Measurements from ENCODE around the gene SNX22. TPM values are rescaled to one million over a fixed set of nuclear protein-coding genes. Genes with fewer than 3 reads are reported as not detected.

Gene SNX22
- total RNA-seq, 6 donors from 2014 or later = 9.6 to 44.0 (median 24.8) TPM

DNA sequence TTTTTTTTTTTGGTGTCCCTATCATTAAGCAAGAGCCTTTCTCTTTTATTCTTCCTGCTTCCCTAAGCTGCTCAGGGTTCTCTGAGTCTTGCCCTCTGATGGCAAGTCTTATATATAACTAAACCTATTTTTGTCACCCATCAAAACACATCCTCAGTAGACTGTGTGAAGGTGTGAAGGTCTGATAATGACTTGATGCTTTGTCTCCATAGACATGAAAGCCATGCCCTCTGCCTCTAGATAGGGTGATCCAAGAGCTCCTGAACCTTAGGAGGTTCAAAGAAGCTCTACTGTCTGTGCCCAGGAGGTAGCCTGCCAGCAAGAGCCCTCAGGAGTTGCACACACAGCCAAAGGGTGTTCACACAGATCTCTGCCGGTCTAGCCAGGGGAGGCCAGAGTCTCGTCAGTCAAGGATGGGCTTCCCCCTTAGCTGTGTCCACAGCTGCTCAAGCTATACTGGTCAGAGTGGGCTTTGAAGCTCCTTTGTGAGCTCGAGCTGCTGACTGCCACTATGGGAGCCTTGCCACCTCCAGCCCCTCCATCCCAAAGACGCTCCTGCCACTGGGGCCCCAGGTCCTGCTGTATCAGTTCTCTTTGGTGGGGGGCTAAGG is 13.1 kb upstream of the SNX22 start:
- no peak overlapping the region for H3K4me3 ChIP-seq
- no peak overlapping the region for H3K27ac ChIP-seq
- ATAC-seq (ENCODE audit: low FRiP score in 2 of 2) = no peak
- H3K9me3 ChIP-seq = no peaks in the 10 kb centered on the region
- no peak for DNase-seq
- H3K36me3 ChIP-seq = peaks cover 15 to 87% (median 72%) of the 10 kb centered on the region in 4 donors
- WGBS, 2 donors = 80 to 93% methylated on average over 2 to 3 of the region's 4 CpGs
- TF ChIP-seq POLR2AphosphoS5 (IDR thresholded peaks at IDR 0.05) (no peak), EP300 (IDR thresholded peaks at IDR 0.05) (no peak), POLR2A (IDR thresholded peaks at IDR 0.05) (no peak)
- TF ChIP-seq, protein P1, sequence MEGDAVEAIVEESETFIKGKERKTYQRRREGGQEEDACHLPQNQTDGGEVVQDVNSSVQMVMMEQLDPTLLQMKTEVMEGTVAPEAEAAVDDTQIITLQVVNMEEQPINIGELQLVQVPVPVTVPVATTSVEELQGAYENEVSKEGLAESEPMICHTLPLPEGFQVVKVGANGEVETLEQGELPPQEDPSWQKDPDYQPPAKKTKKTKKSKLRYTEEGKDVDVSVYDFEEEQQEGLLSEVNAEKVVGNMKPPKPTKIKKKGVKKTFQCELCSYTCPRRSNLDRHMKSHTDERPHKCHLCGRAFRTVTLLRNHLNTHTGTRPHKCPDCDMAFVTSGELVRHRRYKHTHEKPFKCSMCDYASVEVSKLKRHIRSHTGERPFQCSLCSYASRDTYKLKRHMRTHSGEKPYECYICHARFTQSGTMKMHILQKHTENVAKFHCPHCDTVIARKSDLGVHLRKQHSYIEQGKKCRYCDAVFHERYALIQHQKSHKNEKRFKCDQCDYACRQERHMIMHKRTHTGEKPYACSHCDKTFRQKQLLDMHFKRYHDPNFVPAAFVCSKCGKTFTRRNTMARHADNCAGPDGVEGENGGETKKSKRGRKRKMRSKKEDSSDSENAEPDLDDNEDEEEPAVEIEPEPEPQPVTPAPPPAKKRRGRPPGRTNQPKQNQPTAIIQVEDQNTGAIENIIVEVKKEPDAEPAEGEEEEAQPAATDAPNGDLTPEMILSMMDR (IDR thresholded peaks at IDR 0.05) = no peak
- no peaks in the 10 kb centered on the region for H3K27me3 ChIP-seq
- H3K4me1 ChIP-seq = peaks cover 0 to 13% (median 12%) of the 10 kb centered on the region in 4 donors

DNA sequence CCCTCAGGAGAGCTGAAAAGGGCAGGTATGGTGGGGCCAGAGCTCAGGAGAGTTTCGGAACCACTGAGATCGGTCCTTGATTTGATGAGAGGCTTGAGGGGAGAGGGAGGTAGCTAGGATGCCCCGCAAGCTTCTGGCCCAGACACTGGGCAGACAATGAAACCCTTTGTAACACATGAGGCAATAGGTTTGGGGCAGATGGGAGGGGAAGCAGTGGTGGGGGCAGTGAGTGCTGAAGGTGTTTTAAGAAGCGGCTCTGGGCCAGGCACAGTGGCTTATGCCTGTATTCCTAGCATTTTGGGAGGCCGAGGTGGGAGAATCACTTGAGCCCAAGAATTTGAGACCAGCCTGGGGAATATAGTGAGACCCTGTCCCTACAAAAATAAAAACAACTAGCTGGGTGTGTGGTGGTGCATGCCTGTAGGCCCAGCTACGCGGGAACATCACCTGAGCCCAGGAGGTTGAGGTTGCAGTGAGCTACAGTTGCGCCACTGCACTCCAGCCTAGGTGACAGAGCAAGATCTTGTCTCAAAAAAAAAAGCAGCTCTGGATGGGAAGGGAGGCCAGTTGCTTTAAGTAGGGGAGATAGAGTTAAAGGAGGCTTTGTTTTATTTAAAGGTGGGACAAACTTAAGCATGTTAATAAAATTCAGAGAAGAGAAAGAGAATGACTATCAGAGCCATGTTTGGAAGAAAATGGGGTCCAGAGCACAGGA is 9.6 kb upstream of the SNX22 start:
- 95 to 99% methylated on average over 8 of the region's 8 CpGs for WGBS, 2 donors
- Histone ChIP-seq H3K4me1 (no peaks in the 10 kb centered on the region), H3K9me3 (no peaks in the 10 kb centered on the region), H3K27me3 (no peaks in the 10 kb centered on the region), H3K27ac (no peak overlapping the region), H3K36me3 (peaks cover 9 to 82% (median 53%) of the 10 kb centered on the region in 4 donors), H3K4me3 (no peak overlapping the region)
- no peak for DNase-seq
- ATAC-seq (ENCODE audit: low FRiP score in 2 of 2) = no peak
- TF ChIP-seq POLR2A (IDR thresholded peaks at IDR 0.05) = no peak
- no peak for TF ChIP-seq POLR2AphosphoS5 (IDR thresholded peaks at IDR 0.05)
- no peak for TF ChIP-seq EP300 (IDR thresholded peaks at IDR 0.05)
- TF ChIP-seq, protein P1 (IDR thresholded peaks at IDR 0.05) = no peak

DNA sequence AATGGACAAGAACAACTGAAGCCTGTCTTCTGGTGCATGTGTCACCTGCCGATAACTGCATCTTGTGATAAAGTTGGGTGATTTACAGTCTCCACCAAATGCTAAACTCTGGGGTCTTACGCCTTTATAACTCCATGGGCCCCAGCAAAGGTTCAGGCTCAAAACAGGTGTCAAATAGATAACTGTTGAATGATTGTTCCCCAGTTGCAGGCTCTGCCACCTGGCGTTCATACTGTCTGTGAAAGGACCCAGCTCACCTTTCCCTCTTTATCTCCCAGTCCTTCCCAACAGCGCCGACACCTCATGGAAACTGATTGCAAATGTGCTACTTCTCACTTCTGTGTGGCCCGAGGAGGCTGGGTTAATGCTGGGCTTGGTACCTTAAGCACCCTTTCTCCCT is 8.3 kb upstream of the SNX22 start:
- Histone ChIP-seq H3K4me1 (no peaks in the 10 kb centered on the region), H3K27me3 (no peaks in the 10 kb centered on the region), H3K4me3 (no peak overlapping the region), H3K9me3 (no peaks in the 10 kb centered on the region), H3K27ac (no peak overlapping the region), H3K36me3 (peaks cover 3 to 69% (median 41%) of the 10 kb centered on the region in 4 donors)
- WGBS, 2 donors = 83 to 95% methylated on average over 6 of the region's 6 CpGs
- ATAC-seq (ENCODE audit: low FRiP score in 2 of 2) = no peak
- no peak for DNase-seq
- TF ChIP-seq POLR2A (IDR thresholded peaks at IDR 0.05) = no peak
- TF ChIP-seq POLR2AphosphoS5 (IDR thresholded peaks at IDR 0.05) = no peak
- TF ChIP-seq EP300 (IDR thresholded peaks at IDR 0.05) = no peak
- TF ChIP-seq, protein P1 (IDR thresholded peaks at IDR 0.05) = no peak

DNA sequence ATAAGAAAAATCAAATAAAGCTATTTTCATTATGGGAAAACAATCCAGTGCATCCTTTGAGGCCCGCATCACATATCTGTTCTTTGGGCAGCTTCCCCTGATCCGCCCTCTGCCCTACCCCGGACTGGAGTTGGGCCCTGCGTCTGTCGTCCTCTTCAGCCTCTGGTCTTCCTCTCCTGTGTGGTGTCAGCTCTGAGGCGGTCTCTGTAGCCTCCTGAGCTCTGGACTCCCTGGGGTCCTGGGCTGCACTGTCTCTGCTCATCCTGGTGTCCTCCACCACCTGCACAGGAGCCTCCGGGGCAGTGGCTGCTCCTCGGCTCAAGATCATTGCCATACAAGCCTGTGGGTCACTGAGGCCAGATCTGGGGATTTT is 7.4 kb upstream of the SNX22 start:
- peaks cover 3 to 62% (median 35%) of the 10 kb centered on the region in 4 donors for H3K36me3 ChIP-seq
- DNase-seq = no peak
- WGBS, 2 donors = 79 to 84% methylated on average over 6 to 8 of the region's 8 CpGs
- TF ChIP-seq, protein P1 (IDR thresholded peaks at IDR 0.05) = no peak
- TF ChIP-seq POLR2A (IDR thresholded peaks at IDR 0.05) = no peak
- no peak for TF ChIP-seq EP300 (IDR thresholded peaks at IDR 0.05)
- no peak for TF ChIP-seq POLR2AphosphoS5 (IDR thresholded peaks at IDR 0.05)
- H3K27ac ChIP-seq = no peak overlapping the region
- no peaks in the 10 kb centered on the region for H3K27me3 ChIP-seq
- no peaks in the 10 kb centered on the region for H3K4me1 ChIP-seq
- no peak overlapping the region for H3K4me3 ChIP-seq
- no peak for ATAC-seq (ENCODE audit: low FRiP score in 2 of 2)
- H3K9me3 ChIP-seq = no peaks in the 10 kb centered on the region

Data from upper lobe of left lung (tissue), 6 donors.